ENCODE measurements around the gene OR9A4. TPM values are rescaled to one million over a fixed set of nuclear protein-coding genes. Genes with fewer than 3 reads are reported as not detected.

The OR9A4 gene
- total and polyA plus RNA-seq, 2 donors (not counting 1 experiment from before 2014, with no cell fraction given) = not detected

GRCh38 chr7:141930211-141930610 lies 14.0 kb downstream of the OR9A4 start:
- no peaks in the 10 kb centered on the region for H3K36me3 ChIP-seq (ENCODE audit: control insufficient read depth, insufficient read depth, low read length)
- no peak overlapping the region for H3K9ac ChIP-seq (ENCODE audit: insufficient read depth, low read length)
- H3K9me3 ChIP-seq (ENCODE audit: control insufficient read depth, insufficient read depth, low read depth, low read length) = no peaks in the 10 kb centered on the region
- no peak overlapping the region for H3K4me3 ChIP-seq (replicated peaks in 1 of 4; ENCODE audit: control extremely low read depth in 1 of 4, insufficient read depth in 1 of 4, low read depth in 3 of 4, low read length in 4 of 4)
- H3K79me2 ChIP-seq (ENCODE audit: control insufficient read depth, insufficient read depth, low read length) = no peaks in the 10 kb centered on the region
- TF ChIP-seq EZH2 (IDR thresholded peaks at IDR 0.05; ENCODE audit: low read length, missing control alignments) = no peak
- TF ChIP-seq, protein P1, sequence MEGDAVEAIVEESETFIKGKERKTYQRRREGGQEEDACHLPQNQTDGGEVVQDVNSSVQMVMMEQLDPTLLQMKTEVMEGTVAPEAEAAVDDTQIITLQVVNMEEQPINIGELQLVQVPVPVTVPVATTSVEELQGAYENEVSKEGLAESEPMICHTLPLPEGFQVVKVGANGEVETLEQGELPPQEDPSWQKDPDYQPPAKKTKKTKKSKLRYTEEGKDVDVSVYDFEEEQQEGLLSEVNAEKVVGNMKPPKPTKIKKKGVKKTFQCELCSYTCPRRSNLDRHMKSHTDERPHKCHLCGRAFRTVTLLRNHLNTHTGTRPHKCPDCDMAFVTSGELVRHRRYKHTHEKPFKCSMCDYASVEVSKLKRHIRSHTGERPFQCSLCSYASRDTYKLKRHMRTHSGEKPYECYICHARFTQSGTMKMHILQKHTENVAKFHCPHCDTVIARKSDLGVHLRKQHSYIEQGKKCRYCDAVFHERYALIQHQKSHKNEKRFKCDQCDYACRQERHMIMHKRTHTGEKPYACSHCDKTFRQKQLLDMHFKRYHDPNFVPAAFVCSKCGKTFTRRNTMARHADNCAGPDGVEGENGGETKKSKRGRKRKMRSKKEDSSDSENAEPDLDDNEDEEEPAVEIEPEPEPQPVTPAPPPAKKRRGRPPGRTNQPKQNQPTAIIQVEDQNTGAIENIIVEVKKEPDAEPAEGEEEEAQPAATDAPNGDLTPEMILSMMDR (conservative IDR thresholded peaks at IDR 0.05 in 1 of 2, IDR thresholded peaks at IDR 0.05 in 1 of 2; ENCODE audit: low read depth in 1 of 2, low read length in 2 of 2) = no peak
- no peak overlapping the region for H2AFZ ChIP-seq (ENCODE audit: low read length)
- no peaks in the 10 kb centered on the region for H4K20me1 ChIP-seq (ENCODE audit: control insufficient read depth, extremely low read depth, insufficient read depth, low read length)
- no peak overlapping the region for H3K27ac ChIP-seq (ENCODE audit: insufficient read depth, low read length)
- no peak for DNase-seq (ENCODE audit: low read depth in 2 of 2)
- no peaks in the 10 kb centered on the region for H3K4me1 ChIP-seq (ENCODE audit: control insufficient read depth, extremely low read depth, insufficient read depth, low read length)
- no peak overlapping the region for H3K4me2 ChIP-seq (ENCODE audit: extremely low read depth, insufficient read depth, low read length)
- no peaks in the 10 kb centered on the region for H3K27me3 ChIP-seq (ENCODE audit: control insufficient read depth, insufficient read depth, low read length)

- Histone ChIP-seq H3K4me2 (ENCODE audit: extremely low read depth, insufficient read depth, low read length) (no peak overlapping the region), H3K4me3 (replicated peaks in 1 of 4; ENCODE audit: control extremely low read depth in 1 of 4, insufficient read depth in 1 of 4, low read depth in 3 of 4, low read length in 4 of 4) (no peak overlapping the region), H3K4me1 (ENCODE audit: control insufficient read depth, extremely low read depth, insufficient read depth, low read length) (no peaks in the 10 kb centered on the region), H3K27me3 (ENCODE audit: control insufficient read depth, insufficient read depth, low read length) (no peaks in the 10 kb centered on the region), H4K20me1 (ENCODE audit: control insufficient read depth, extremely low read depth, insufficient read depth, low read length) (no peaks in the 10 kb centered on the region), H3K9me3 (ENCODE audit: control insufficient read depth, insufficient read depth, low read depth, low read length) (no peaks in the 10 kb centered on the region), H3K36me3 (ENCODE audit: control insufficient read depth, insufficient read depth, low read length) (no peaks in the 10 kb centered on the region), H2AFZ (ENCODE audit: low read length) (no peak overlapping the region), H3K27ac (ENCODE audit: insufficient read depth, low read length) (no peak overlapping the region), H3K9ac (ENCODE audit: insufficient read depth, low read length) (no peak overlapping the region), H3K79me2 (ENCODE audit: control insufficient read depth, insufficient read depth, low read length) (no peaks in the 10 kb centered on the region)
- TF ChIP-seq EZH2 (IDR thresholded peaks at IDR 0.05; ENCODE audit: low read length, missing control alignments) = no peak
- TF ChIP-seq, protein P1 (conservative IDR thresholded peaks at IDR 0.05 in 1 of 2, IDR thresholded peaks at IDR 0.05 in 1 of 2; ENCODE audit: low read depth in 1 of 2, low read length in 2 of 2) = no peak
- no peak for DNase-seq (ENCODE audit: low read depth in 2 of 2)
Observed at GRCh38 chr7:141941075-141941474, 24.9 kb downstream of the OR9A4 start.

- Histone ChIP-seq H3K9me3 (ENCODE audit: control insufficient read depth, insufficient read depth, low read depth, low read length) (no peaks in the 10 kb centered on the region), H3K4me2 (ENCODE audit: extremely low read depth, insufficient read depth, low read length) (no peak overlapping the region), H3K4me1 (ENCODE audit: control insufficient read depth, extremely low read depth, insufficient read depth, low read length) (no peaks in the 10 kb centered on the region), H3K9ac (ENCODE audit: insufficient read depth, low read length) (no peak overlapping the region), H4K20me1 (ENCODE audit: control insufficient read depth, extremely low read depth, insufficient read depth, low read length) (no peaks in the 10 kb centered on the region), H3K27ac (ENCODE audit: insufficient read depth, low read length) (no peak overlapping the region), H3K36me3 (ENCODE audit: control insufficient read depth, insufficient read depth, low read length) (no peaks in the 10 kb centered on the region), H3K79me2 (ENCODE audit: control insufficient read depth, insufficient read depth, low read length) (no peaks in the 10 kb centered on the region), H3K4me3 (replicated peaks in 1 of 4; ENCODE audit: control extremely low read depth in 1 of 4, insufficient read depth in 1 of 4, low read depth in 3 of 4, low read length in 4 of 4) (no peak overlapping the region), H3K27me3 (ENCODE audit: control insufficient read depth, insufficient read depth, low read length) (no peaks in the 10 kb centered on the region), H2AFZ (ENCODE audit: low read length) (no peak overlapping the region)
- TF ChIP-seq, protein P1 (conservative IDR thresholded peaks at IDR 0.05 in 1 of 2, IDR thresholded peaks at IDR 0.05 in 1 of 2; ENCODE audit: low read depth in 1 of 2, low read length in 2 of 2) = no peak
- TF ChIP-seq EZH2 (IDR thresholded peaks at IDR 0.05; ENCODE audit: low read length, missing control alignments) = no peak
- DNase-seq (ENCODE audit: low read depth in 2 of 2) = no peak
Observed at GRCh38 chr7:141943846-141944245, 27.6 kb downstream of the OR9A4 start.

Data from fibroblast of lung (primary cell).